MV-4-11 (cell line): ENCODE measurements around the gene AACS.
"Not testable (repeated sequence)": the region's sequence is repeated elsewhere in the genome, so short reads cannot be mapped to it uniquely, and the experiment has no call there.

Experiments used
- DNase-seq: peaks from one replicate; lab custom pipeline; 2025; lab: John Stamatoyannopoulos, UW

The AACS gene

GRCh38 chr12:125057708-125058107, 7.5 kb upstream of the AACS start:
- DNase-seq: no peak

- no peak for DNase-seq
Observed at GRCh38 chr12:125061229-125061628, 4.0 kb upstream of the AACS start.

- DNase-seq: not testable (repeated sequence)
Observed at GRCh38 chr12:125063522-125063921, 1.7 kb upstream of the AACS start.

- DNase-seq: no peak
Observed at GRCh38 chr12:125064492-125064891, 743 bp upstream of the AACS start.

- no peak for DNase-seq
Observed at GRCh38 chr12:125065919-125066570, 810 bp downstream of the AACS start.

- DNase-seq: no peak
Observed at GRCh38 chr12:125068391-125068790, 3.2 kb downstream of the AACS start.

- DNase-seq: no peak
Observed at GRCh38 chr12:125069616-125070015, 4.4 kb downstream of the AACS start.

- DNase-seq: no peak
Observed at GRCh38 chr12:125070112-125070511, 4.9 kb downstream of the AACS start.

- DNase-seq: no peak
Observed at GRCh38 chr12:125070661-125071390, 5.6 kb downstream of the AACS start.

- no peak for DNase-seq
Observed at GRCh38 chr12:125071456-125071855, 6.2 kb downstream of the AACS start.

- DNase-seq: no peak
Observed at GRCh38 chr12:125072496-125072895, 7.3 kb downstream of the AACS start.

GRCh38 chr12:125074294-125074693, 9.1 kb downstream of the AACS start:
- not testable (repeated sequence) for DNase-seq

GRCh38 chr12:125076103-125076502, 10.9 kb downstream of the AACS start:
- DNase-seq: peak; percentile 5

- DNase-seq: no peak
Observed at GRCh38 chr12:125079084-125079483, 13.8 kb downstream of the AACS start.

- DNase-seq: peak; percentile 78
Observed at GRCh38 chr12:125079648-125080645, 14.7 kb downstream of the AACS start.

- no peak for DNase-seq
Observed at GRCh38 chr12:125081427-125081826, 16.2 kb downstream of the AACS start.

GRCh38 chr12:125083072-125083471, 17.8 kb downstream of the AACS start:
- DNase-seq: no peak

- not testable (repeated sequence) for DNase-seq
Observed at GRCh38 chr12:125088199-125088598, 23.0 kb downstream of the AACS start.

- no peak for DNase-seq
Observed at GRCh38 chr12:125089083-125089482, 23.8 kb downstream of the AACS start.

- DNase-seq: no peak
Observed at GRCh38 chr12:125089626-125090025, 24.4 kb downstream of the AACS start.

- no peak for DNase-seq
Observed at GRCh38 chr12:125090437-125090836, 25.2 kb downstream of the AACS start.

- DNase-seq: no peak
Observed at GRCh38 chr12:125091401-125091800, 26.2 kb downstream of the AACS start.
